GM12878 (cell line): ENCODE data around the gene UBXN7. TPM values are rescaled to one million over a fixed set of nuclear protein-coding genes. Genes with fewer than 3 reads are reported as not detected.

Source experiments
- ATAC-seq: fragments of 200-7000 bp; cut with Tn5 transposase; 3 replicates; pipeline ENCODE4 v1.9.1; 2020; ENCODE audit warnings: mild to moderate bottlenecking, moderate library complexity
- BruUV-seq: library from RNA; stranded (reverse); fragments of 400-500 nt; replicated peaks from 2 replicates; lab custom pipeline; 2021; lab: Mats Ljungman, UMichigan
- CTCF ChIA-PET: fragments of 300-600 bp; sonication (Branson Sonifier 250); formaldehyde crosslinking; extraction: SDS; loops from one replicate; lab custom pipeline; 2021; ENCODE audit warnings: inconsistent platforms; lab: Yijun Ruan, JAX
- POLR2A ChIA-PET: fragments of 350-600 bp; formaldehyde crosslinking; extraction: SDS; loops from one replicate; lab custom pipeline; 2021; ENCODE audit warnings: inconsistent platforms; lab: Charles Lee
- RAD21 ChIA-PET: fragments of 300-600 bp; sonication (Branson Sonifier 250); formaldehyde crosslinking; loops from one replicate; lab custom pipeline; 2023; ENCODE audit warnings: antibody characterized with exemption; ENCODE audit not compliant: unreplicated experiment; lab: Charles Lee
- SMC1A ChIA-PET: fragments of 300-600 bp; sonication (Branson Sonifier 250); formaldehyde crosslinking; loops from one replicate; lab custom pipeline; 2023; ENCODE audit not compliant: unreplicated experiment, uncharacterized antibody; lab: Charles Lee
- DNase-seq: peaks from one replicate; pipeline ENCODE4 v3.0.0-alpha.2; 2011; ENCODE audit warnings: low read depth, low spot score
- FAIRE-seq: peaks from 3 replicates; lab custom pipeline; 2011; peaks lifted over from hg19 to GRCh38; lab: Jason Lieb, UNC
- H2AFZ ChIP-seq: 2 replicates; pipeline ENCODE4 v1.6.0; 2011; ENCODE audit warnings: low read depth, low read length, control low read depth; ENCODE audit not compliant: control insufficient read depth
- H3K27ac ChIP-seq: 2 replicates; pipeline ENCODE4 v1.5.1; 2011; ENCODE audit warnings: control low read depth; ENCODE audit not compliant: control insufficient read depth, insufficient read depth
- H3K27me3 ChIP-seq, 2 experiments: replicated peaks in 1 of 2; 2 replicates each; pipeline versions ENCODE4 v1.6.0 to v1.6.1; 2011; ENCODE audit warnings: low read length in 1 of 2; ENCODE audit not compliant: control insufficient read depth in 2 of 2, insufficient read depth in 2 of 2
- H3K36me3 ChIP-seq, 2 experiments: 2 replicates each; pipeline ENCODE4 v1.5.1; 2011; ENCODE audit warnings: low read length in 1 of 2; ENCODE audit not compliant: control insufficient read depth in 2 of 2, insufficient read depth in 2 of 2
- H3K4me1 ChIP-seq: 2 replicates; pipeline ENCODE4 v1.6.1; 2011; ENCODE audit warnings: mild to moderate bottlenecking, low read length, moderate library complexity, mixed read lengths; ENCODE audit not compliant: control insufficient read depth, insufficient read depth
- H3K4me2 ChIP-seq: 2 replicates; pipeline ENCODE4 v1.6.0; 2011; ENCODE audit warnings: control low read depth; ENCODE audit not compliant: control insufficient read depth, insufficient read depth
- H3K4me3 ChIP-seq: fragments of 200-600 bp; sonication (generic); 2 replicates; pipeline ENCODE4 v1.5.1; 2016
- H3K79me2 ChIP-seq: 2 replicates; pipeline ENCODE4 v1.6.0; 2011; ENCODE audit warnings: low read length; ENCODE audit not compliant: control insufficient read depth, insufficient read depth
- H3K9ac ChIP-seq: 2 replicates; pipeline ENCODE4 v1.8.0; 2011; ENCODE audit warnings: low read length, control low read depth, mixed read lengths; ENCODE audit not compliant: control insufficient read depth, insufficient read depth
- H3K9me3 ChIP-seq: replicated peaks from 3 replicates; pipeline ENCODE4 v1.5.1; 2011; ENCODE audit warnings: mild to moderate bottlenecking, low read length; ENCODE audit not compliant: control insufficient read depth, insufficient read depth
- H4K20me1 ChIP-seq: 2 replicates; pipeline ENCODE4 v1.6.0; 2011; ENCODE audit not compliant: control insufficient read depth, insufficient read depth
- ATF7 ChIP-seq: fragments of 450-650 bp; IDR thresholded peaks from 2 replicates; pipeline ENCODE4 v1.6.1; 2016; ENCODE audit warnings: low read depth, mild to moderate bottlenecking
- EGR1 ChIP-seq, 2 experiments: IDR thresholded peaks; 1 replicate in 1 of 2; 2 replicates in 1 of 2; pipeline ENCODE4 v1.6.1; 2011 to 2012; ENCODE audit warnings: low read depth in 2 of 2, low read length in 2 of 2, borderline replicate concordance in 1 of 2, mild to moderate bottlenecking in 1 of 2, moderate library complexity in 1 of 2
- ESRRA ChIP-seq: IDR thresholded peaks from 2 replicates; pipeline ENCODE4 v1.6.1; 2012; ENCODE audit warnings: mild to moderate bottlenecking, low read length, improper control_type of control experiment
- EZH2 ChIP-seq: IDR thresholded peaks from 2 replicates; pipeline ENCODE4 v1.6.1; 2012; ENCODE audit warnings: low read depth, mild to moderate bottlenecking, control low read depth, inconsistent platforms, low read length, borderline replicate concordance; ENCODE audit not compliant: control insufficient read depth
- GABPA ChIP-seq: IDR thresholded peaks from 2 replicates; pipeline ENCODE4 v1.6.1; 2014; ENCODE audit warnings: antibody characterized with exemption, low read depth, mild to moderate bottlenecking, inconsistent platforms
- MYC ChIP-seq: IDR thresholded peaks from 2 replicates; pipeline ENCODE4 v1.6.1; 2011; ENCODE audit warnings: mild to moderate bottlenecking, low read length, moderate library complexity, inconsistent platforms; ENCODE audit not compliant: insufficient read depth, insufficient replicate concordance, insufficient read length, severe bottlenecking
- POU2F2 ChIP-seq: IDR thresholded peaks from 3 replicates; pipeline ENCODE4 v1.6.1; 2011; ENCODE audit warnings: low read depth, mild to moderate bottlenecking, low read length, borderline replicate concordance
- RELA ChIP-seq: fragments of 450-650 bp; IDR thresholded peaks from 2 replicates; pipeline ENCODE4 v1.8.0; 2014; ENCODE audit warnings: borderline replicate concordance; ENCODE audit not compliant: partially characterized antibody
- SMAD1 ChIP-seq: fragments of 450-650 bp; IDR thresholded peaks from 2 replicates; pipeline ENCODE4 v1.6.1; 2018; ENCODE audit warnings: mild to moderate bottlenecking, low read depth; ENCODE audit not compliant: partially characterized antibody
- STAT3 ChIP-seq: IDR thresholded peaks from 2 replicates; pipeline ENCODE4 v1.6.1; 2011; ENCODE audit warnings: low read depth, low read length, improper control_type of control experiment
- TAF1 ChIP-seq: IDR thresholded peaks from 2 replicates; pipeline ENCODE4 v1.6.1; 2011; ENCODE audit warnings: mild to moderate bottlenecking, low read depth, low read length, borderline replicate concordance
- TARDBP ChIP-seq: IDR thresholded peaks from 2 replicates; pipeline ENCODE4 v1.6.1; 2016; ENCODE audit warnings: borderline replicate concordance
- TCF7 ChIP-seq: IDR thresholded peaks from 2 replicates; pipeline ENCODE4 v1.6.1; 2014; ENCODE audit warnings: antibody characterized with exemption, borderline replicate concordance
- WGBS: methylation state at CpG from one replicate; pipeline ENCODE4 v1.1.6; 2016; ENCODE audit warnings: low lambda C conversion rate; ENCODE audit not compliant: insufficient replicate concordance, insufficient coverage; ENCODE audit errors: missing lambda C conversion rate; 5-methylcytosine and 5-hydroxymethylcytosine counted together
- in situ Hi-C: fragments of 300-500 bp; cut with MboI; formaldehyde crosslinking; loops from 9 replicates; pipeline ENCODE4 v1.14.3; 2018; ENCODE audit warnings: mixed read lengths
- intact Hi-C: fragments of 100-400 bp; cut with micrococcal nuclease; formaldehyde crosslinking; loops from one replicate; pipeline ENCODE4 v1.14.2; 2022; ENCODE audit not compliant: unreplicated experiment
- polyA plus RNA-seq, 11 experiments: library from polyadenylated mRNA; depleted of rRNA in 4 of 11; unstranded in 6 of 11; stranded (reverse) in 5 of 11; fragments of >200 nt; fragmentation: Nextera tagmentation in 4 of 11; fragmentation: Illumina TruSeq in 1 of 11; extraction: Ambion mirVana in 4 of 11; extraction: Trizol in 1 of 11; gene quantifications; 1 replicate in 1 of 11; 2 replicates in 10 of 11; pipeline versions ENCODE4 v1.2.1 to v1.2.3, GENCODE V29; 2011 to 2016; ENCODE audit warnings: inconsistent platforms in 2 of 11, missing spikeins in 2 of 11, low read depth in 1 of 11
- total RNA-seq, 4 experiments: library from RNA; depleted of rRNA in 3 of 4; stranded (reverse); fragments of >200 nt in 3 of 4; fragmentation: Illumina TruSeq in 1 of 4; extraction: Trizol in 1 of 4; gene quantifications; 2 replicates each; pipeline versions ENCODE4 v1.2.1 to v1.2.3, GENCODE V29; 2013 to 2021
- TF ChIP-seq, protein P1 (sequence below): IDR thresholded peaks from 2 replicates; pipeline ENCODE4 v1.6.1; 2012; ENCODE audit warnings: low read depth, low read length, improper control_type of control experiment

Gene UBXN7
- total and polyA plus RNA-seq, 10 of the 15 experiments (the other 5 are each of a cell fraction or from before 2014, with no cell fraction given): 4.8 to 78.4 (median 24.9) TPM

DNA sequence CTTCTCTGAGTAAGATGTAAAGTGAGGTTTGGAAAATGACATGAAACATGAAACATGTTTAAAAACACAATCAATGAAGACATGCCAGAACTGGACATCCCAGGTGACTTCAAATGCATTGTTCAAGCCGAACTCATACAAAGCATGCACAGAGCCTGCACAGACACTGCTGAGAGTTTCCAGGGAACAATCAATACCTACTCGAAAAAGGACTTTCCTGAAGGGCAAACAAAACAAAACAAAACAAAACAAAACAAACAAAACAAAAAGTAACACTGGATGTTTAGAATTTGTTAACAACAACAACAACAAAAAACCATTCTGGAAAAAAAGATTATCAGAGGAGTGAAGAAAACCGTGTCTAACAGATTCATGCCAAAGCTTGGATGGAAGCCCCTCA lies 83.5 kb downstream of the UBXN7 start:
- no peaks in the 10 kb centered on the region for H3K27me3 ChIP-seq
- in situ Hi-C loops (no loop called here), intact Hi-C loops (no loop called here)
- no peak for DNase-seq
- H2AFZ ChIP-seq: no peak overlapping the region
- ChIA-PET RAD21 (no interaction called here), POLR2A (interaction anchor here (0.6 to 1.3 kb wide), 2 partner anchors 10 to 96 kb away, joined by 3 to 4 read pairs; no protein-coding TSS in a partner anchor)
- TF ChIP-seq EZH2 (no peak), RELA (no peak), TARDBP (no peak), MYC (no peak), TAF1 (no peak), ATF7 (no peak), STAT3 (no peak), ESRRA (no peak), GABPA (no peak), SMAD1 (no peak), POU2F2 (no peak), TCF7 (no peak), EGR1 (IDR thresholded peaks at IDR 0.05; ENCODE audit: borderline replicate concordance in 1 of 2, low read depth in 2 of 2, low read length in 2 of 2) (no peak)
- TF ChIP-seq, protein P1, sequence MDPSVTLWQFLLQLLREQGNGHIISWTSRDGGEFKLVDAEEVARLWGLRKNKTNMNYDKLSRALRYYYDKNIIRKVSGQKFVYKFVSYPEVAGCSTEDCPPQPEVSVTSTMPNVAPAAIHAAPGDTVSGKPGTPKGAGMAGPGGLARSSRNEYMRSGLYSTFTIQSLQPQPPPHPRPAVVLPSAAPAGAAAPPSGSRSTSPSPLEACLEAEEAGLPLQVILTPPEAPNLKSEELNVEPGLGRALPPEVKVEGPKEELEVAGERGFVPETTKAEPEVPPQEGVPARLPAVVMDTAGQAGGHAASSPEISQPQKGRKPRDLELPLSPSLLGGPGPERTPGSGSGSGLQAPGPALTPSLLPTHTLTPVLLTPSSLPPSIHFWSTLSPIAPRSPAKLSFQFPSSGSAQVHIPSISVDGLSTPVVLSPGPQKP: no peak
- TF ChIP-seq, all 136 proteins: peak for 0
- ChIA-PET SMC1A (interaction anchor here (0.6 to 1.4 kb wide), 2 partner anchors 13 to 93 kb away, joined by 3 to 4 read pairs; no protein-coding TSS in a partner anchor), CTCF (no interaction called here)
- Histone ChIP-seq H4K20me1 (no peaks in the 10 kb centered on the region), H3K4me3 (no peak overlapping the region), H3K27ac (no peak overlapping the region), H3K36me3 (peaks cover 0 to 3% of the 10 kb centered on the region in 2 experiments; a peak in 2 of 4 replicates), H3K9me3 (no peaks in the 10 kb centered on the region), H3K4me1 (peaks cover 4% of the 10 kb centered on the region; the same call in 1 of the 2 replicates), H3K79me2 (no peaks in the 10 kb centered on the region), H3K9ac (no peak overlapping the region), H3K4me2 (no peak overlapping the region)
- BruUV-seq: no TSS peak
- ATAC-seq (no peak), FAIRE-seq (no peak)
- WGBS: 96% methylated on average over 3 of the region's 3 CpGs
